ENCODE results near the gene CABP2. TPM values are rescaled to one million over a fixed set of nuclear protein-coding genes. Genes with fewer than 3 reads are reported as not detected.

The CABP2 gene
- total RNA-seq, 2 donors from 2014 or later: not detected

GRCh38 chr11:67504950-67505581, 18.2 kb downstream of the CABP2 start, which contains the start of gene PITPNM1:
PITPNM1 (minus strand) TSS chr11:67505363; CDS start chr11:67504180, 1,183 bp downstream.
- peak within 1 kb of the TSS; percentile 85 for H3K4me3 Mint-ChIP-seq
- Histone ChIP-seq H3K27me3 (ENCODE audit: control insufficient read depth, insufficient read depth, low read length, poor library complexity, severe bottlenecking) (peaks cover 1% of the 10 kb centered on the region), H3K36me3 (ENCODE audit: control insufficient read depth, insufficient read depth, low read length) (peaks cover 35% of the 10 kb centered on the region), H3K9me3 (ENCODE audit: control insufficient read depth, low read length) (no peaks in the 10 kb centered on the region), H3K9ac (ENCODE audit: extremely low read depth, low read length, poor library complexity, severe bottlenecking) (peak within 1 kb of the TSS; percentile 66), H3K4me1 (ENCODE audit: control insufficient read depth, insufficient read depth, low read length) (peaks cover 12% of the 10 kb centered on the region), H3K27ac (ENCODE audit: low read depth, low read length) (peak within 1 kb of the TSS; percentile 70), H3K4me3 (ENCODE audit: low read length) (peak within 1 kb of the TSS; percentile 88)
- no peaks in the 10 kb centered on the region for H3K9me3 Mint-ChIP-seq
- H3K4me1 Mint-ChIP-seq: peaks cover 23% of the 10 kb centered on the region
- H3K36me3 Mint-ChIP-seq (ENCODE audit: low read depth): peaks cover 25% of the 10 kb centered on the region
- H3K27ac Mint-ChIP-seq: peak within 1 kb of the TSS; percentile 91
- peaks cover 7% of the 10 kb centered on the region for H3K27me3 Mint-ChIP-seq (ENCODE audit: insufficient read depth)
- 1% methylated on average over 18 to 58 of the region's 58 CpGs for WGBS, 2 experiments (ENCODE audit: insufficient coverage in 1 of 2, insufficient read length in 1 of 2)
- TF ChIP-seq CTCF (conservative IDR thresholded peaks at IDR 0.05): no peak
- DNase-seq: peak; percentile 89

DNA sequence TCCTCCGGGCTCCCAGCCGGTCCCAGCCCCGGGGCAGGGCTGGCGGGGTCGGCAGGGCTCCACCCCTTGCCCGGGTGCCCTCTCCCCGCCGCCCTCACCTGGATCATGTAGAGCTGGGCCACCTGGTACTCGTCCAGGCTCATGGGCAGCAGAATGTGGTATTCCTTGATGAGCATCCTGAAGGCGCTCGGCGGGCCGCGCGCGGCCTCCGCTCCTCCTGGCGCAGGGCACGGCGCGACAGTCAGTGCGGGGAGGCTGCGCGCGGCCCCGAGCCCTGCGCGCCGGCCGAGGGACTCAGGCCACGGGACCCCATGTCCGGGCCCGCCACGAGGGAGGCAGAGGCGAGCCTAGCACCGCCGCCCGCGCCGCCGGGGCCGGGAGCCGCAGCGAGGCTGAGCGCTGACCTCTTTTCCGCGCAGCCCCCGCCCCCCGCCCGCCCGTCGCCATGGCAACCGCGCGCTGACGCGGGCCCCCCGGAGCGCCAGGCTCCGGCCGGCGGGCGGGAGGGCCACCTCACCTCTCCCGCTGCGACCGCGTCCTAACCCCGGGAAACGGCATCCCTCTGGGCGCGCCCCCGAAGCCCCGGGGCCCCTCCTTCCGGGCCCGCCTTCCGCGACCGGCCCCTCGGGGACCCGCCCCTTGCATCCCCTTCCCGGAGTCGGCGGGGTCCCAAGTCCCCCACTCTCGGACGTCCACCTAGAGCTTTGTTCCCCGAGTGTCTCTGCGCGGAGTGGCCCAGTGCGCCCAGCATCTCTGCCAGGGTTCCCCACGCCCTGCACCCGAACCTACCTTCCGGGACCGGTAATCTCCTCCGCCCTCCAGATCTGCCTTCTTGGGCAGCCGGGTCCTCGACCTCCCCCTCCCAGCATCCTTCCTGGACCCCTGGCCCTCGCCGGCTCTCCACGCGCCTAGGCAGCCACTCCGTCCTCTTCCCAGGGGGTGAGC, 19.0 kb downstream of the CABP2 start:
- H3K27me3 ChIP-seq (ENCODE audit: control insufficient read depth, insufficient read depth, low read length, poor library complexity, severe bottlenecking): no peaks in the 10 kb centered on the region
- H3K9ac ChIP-seq (ENCODE audit: extremely low read depth, low read length, poor library complexity, severe bottlenecking): peak overlapping the region; percentile 66
- H3K27ac Mint-ChIP-seq: peak overlapping the region; percentile 81
- TF ChIP-seq CTCF (conservative IDR thresholded peaks at IDR 0.05): no peak
- H3K9me3 ChIP-seq (ENCODE audit: control insufficient read depth, low read length): no peaks in the 10 kb centered on the region
- 1 to 2% methylated on average over 29 to 101 of the region's 101 CpGs for WGBS, 2 experiments (ENCODE audit: insufficient coverage in 1 of 2, insufficient read length in 1 of 2)
- H3K4me1 ChIP-seq (ENCODE audit: control insufficient read depth, insufficient read depth, low read length): peaks cover 12% of the 10 kb centered on the region
- H3K27me3 Mint-ChIP-seq (ENCODE audit: insufficient read depth): peaks cover 4% of the 10 kb centered on the region
- H3K9me3 Mint-ChIP-seq: no peaks in the 10 kb centered on the region
- peak; percentile 73 for DNase-seq
- H3K36me3 ChIP-seq (ENCODE audit: control insufficient read depth, insufficient read depth, low read length): peaks cover 35% of the 10 kb centered on the region
- H3K4me1 Mint-ChIP-seq: peaks cover 23% of the 10 kb centered on the region
- peak overlapping the region; percentile 32 for H3K27ac ChIP-seq (ENCODE audit: low read depth, low read length)
- peaks cover 28% of the 10 kb centered on the region for H3K36me3 Mint-ChIP-seq (ENCODE audit: low read depth)
- H3K4me3 ChIP-seq (ENCODE audit: low read length): peak overlapping the region; percentile 88
- H3K4me3 Mint-ChIP-seq: peak overlapping the region; percentile 85

DNA sequence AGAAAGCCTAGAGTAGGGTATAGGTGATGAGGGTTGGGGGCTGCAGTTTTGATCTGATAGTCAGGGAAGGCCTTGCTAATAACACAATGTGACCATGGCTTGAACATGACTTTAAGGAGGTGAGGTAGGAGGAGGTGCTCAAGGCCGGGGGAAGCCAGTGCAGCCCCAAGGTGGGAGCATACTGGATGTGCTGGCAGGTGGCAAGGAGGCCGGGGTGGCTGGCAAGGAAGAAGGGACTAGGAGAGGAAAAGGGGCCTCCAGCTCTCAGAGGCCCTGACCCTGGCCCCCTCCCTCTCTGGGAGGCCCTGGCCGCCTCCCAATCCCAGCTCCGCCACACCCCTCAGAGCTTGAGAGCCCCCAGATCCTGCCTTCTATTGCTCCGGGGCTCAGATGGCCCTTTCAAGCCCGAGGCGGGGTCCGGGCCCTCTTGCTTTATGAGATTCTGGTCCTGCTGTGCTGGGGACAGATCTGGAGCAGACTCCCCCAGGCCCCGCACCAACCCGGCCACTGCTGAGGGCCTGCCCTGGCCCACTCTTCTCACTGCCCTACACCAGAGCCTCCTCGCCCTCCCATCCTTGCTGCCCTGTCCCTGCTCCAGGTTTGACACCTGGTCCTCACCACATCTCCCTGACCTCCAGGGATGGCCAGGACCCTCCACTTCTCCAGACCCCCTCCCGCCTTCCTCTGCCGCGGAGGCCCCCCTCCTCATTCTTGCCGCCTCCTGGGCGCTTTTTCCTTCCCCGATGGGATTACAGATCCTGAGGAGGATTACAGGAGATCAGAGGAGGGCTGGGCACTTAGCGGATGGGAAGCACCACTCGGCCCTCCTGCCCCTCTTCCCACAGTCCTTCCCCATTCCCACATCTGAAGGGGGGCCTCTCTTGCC, 19.9 kb downstream of the CABP2 start:
- Mint-ChIP-seq H3K36me3 (ENCODE audit: low read depth) (peaks cover 28% of the 10 kb centered on the region), H3K9me3 (no peaks in the 10 kb centered on the region), H3K4me1 (peaks cover 18% of the 10 kb centered on the region), H3K27me3 (ENCODE audit: insufficient read depth) (peaks cover 4% of the 10 kb centered on the region), H3K27ac (no peak overlapping the region), H3K4me3 (peak overlapping the region; percentile 85)
- Histone ChIP-seq H3K9ac (ENCODE audit: extremely low read depth, low read length, poor library complexity, severe bottlenecking) (peak overlapping the region; percentile 25), H3K27me3 (ENCODE audit: control insufficient read depth, insufficient read depth, low read length, poor library complexity, severe bottlenecking) (no peaks in the 10 kb centered on the region), H3K36me3 (ENCODE audit: control insufficient read depth, insufficient read depth, low read length) (peaks cover 35% of the 10 kb centered on the region), H3K4me3 (ENCODE audit: low read length) (peak overlapping the region; percentile 88), H3K9me3 (ENCODE audit: control insufficient read depth, low read length) (no peaks in the 10 kb centered on the region), H3K27ac (ENCODE audit: low read depth, low read length) (no peak overlapping the region), H3K4me1 (ENCODE audit: control insufficient read depth, insufficient read depth, low read length) (peaks cover 12% of the 10 kb centered on the region)
- TF ChIP-seq CTCF (conservative IDR thresholded peaks at IDR 0.05): no peak
- DNase-seq: no peak
- 74 to 83% methylated on average over 3 to 19 of the region's 19 CpGs for WGBS, 2 experiments (ENCODE audit: insufficient coverage in 1 of 2, insufficient read length in 1 of 2)

Data from endodermal cell (in vitro differentiated cells).